HepG2 (cell line): ENCODE results near the gene GPC6. TPM values are rescaled to one million over a fixed set of nuclear protein-coding genes. Genes with fewer than 3 reads are reported as not detected.

Source experiments
- ATAC-seq: fragments of 200-7000 bp; cut with Tn5 transposase; 3 replicates; pipeline ENCODE4 v1.9.1; 2020; ENCODE audit warnings: mild to moderate bottlenecking, moderate library complexity
- BruUV-seq: library from RNA; stranded (reverse); fragments of 400-500 nt; replicated peaks from 2 replicates; lab custom pipeline; 2021; lab: Mats Ljungman, UMichigan
- CTCF ChIA-PET: fragments of 300-600 bp; formaldehyde crosslinking; extraction: SDS; loops from one replicate; lab custom pipeline; 2021; ENCODE audit warnings: low total read pairs, inconsistent platforms, low intra/inter-chr PET ratio; lab: Yijun Ruan, JAX
- POLR2A ChIA-PET: fragments of 350-600 bp; sonication (Branson Sonifier 250); formaldehyde crosslinking; loops from one replicate; lab custom pipeline; 2020; ENCODE audit warnings: antibody characterized with exemption, inconsistent platforms; lab: Yijun Ruan, JAX
- DNase-seq: peaks from one replicate; pipeline ENCODE4 v3.0.0-alpha.2; 2015; ENCODE audit warnings: low spot score
- FAIRE-seq: peaks from 3 replicates; lab custom pipeline; 2011; peaks lifted over from hg19 to GRCh38; lab: Jason Lieb, UNC
- H2AFZ ChIP-seq: one replicate; pipeline ENCODE4 v1.6.1; 2011; ENCODE audit warnings: low read length, inconsistent platforms
- H3K27ac ChIP-seq: fragments of 300-600 bp; 3 replicates; pipeline ENCODE4 v1.8.0; 2011; ENCODE audit warnings: mixed run types, mild to moderate bottlenecking, mixed read lengths, low read length, inconsistent platforms; ENCODE audit not compliant: insufficient read depth; ENCODE audit errors: extremely low read length
- H3K27me3 ChIP-seq, 2 experiments: fragments of 200-600 bp in 1 of 2; 2 replicates in 1 of 2; 3 replicates in 1 of 2; pipeline versions ENCODE4 v1.6.0 to v1.8.0; 2011; ENCODE audit warnings: low read length in 2 of 2, mild to moderate bottlenecking in 2 of 2, moderate library complexity in 2 of 2, inconsistent platforms in 1 of 2; ENCODE audit not compliant: insufficient read depth in 2 of 2, control insufficient read depth in 1 of 2
- H3K36me3 ChIP-seq, 2 experiments: fragments of 200-600 bp in 1 of 2; replicated peaks in 1 of 2; 2 replicates in 1 of 2; 3 replicates in 1 of 2; pipeline versions ENCODE4 v1.5.1 to v1.8.0; 2011; ENCODE audit warnings: low read length in 2 of 2, inconsistent platforms in 1 of 2; ENCODE audit not compliant: insufficient read depth in 2 of 2, control insufficient read depth in 1 of 2
- H3K4me1 ChIP-seq: 2 replicates; pipeline ENCODE4 v1.5.1; 2012; ENCODE audit warnings: low read length, inconsistent platforms; ENCODE audit not compliant: insufficient read depth
- H3K4me2 ChIP-seq: 2 replicates; pipeline ENCODE4 v1.6.0; 2011; ENCODE audit warnings: low read depth, low read length, inconsistent platforms
- H3K4me3 ChIP-seq, 3 experiments: fragments of 200-600 bp in 1 of 3; sonication (generic), shearing (Covaris generic) in 1 of 3; replicated peaks in 1 of 3; 2 replicates each; pipeline ENCODE4 v1.5.1; 2011 to 2016; ENCODE audit warnings: low read length in 3 of 3, inconsistent platforms in 2 of 3, low read depth in 2 of 3, mild to moderate bottlenecking in 2 of 3, control low read depth in 1 of 3, mixed read lengths in 1 of 3; ENCODE audit not compliant: insufficient read depth in 1 of 3
- H3K79me2 ChIP-seq: one replicate; pipeline ENCODE4 v1.6.1; 2011; ENCODE audit warnings: low read length, inconsistent platforms; ENCODE audit not compliant: insufficient read depth
- H3K9ac ChIP-seq: 2 replicates; pipeline ENCODE4 v1.6.0; 2011; ENCODE audit warnings: mild to moderate bottlenecking, low read depth, low read length, inconsistent platforms; ENCODE audit not compliant: insufficient read depth
- H3K9me3 ChIP-seq: 2 replicates; pipeline ENCODE4 v1.5.1; 2012; ENCODE audit warnings: mild to moderate bottlenecking, low read length
- H4K20me1 ChIP-seq: 2 replicates; pipeline ENCODE4 v1.6.0; 2011; ENCODE audit warnings: inconsistent platforms, mild to moderate bottlenecking, low read length, moderate library complexity; ENCODE audit not compliant: insufficient read depth
- GATAD1 ChIP-seq: IDR thresholded peaks from 2 replicates; pipeline ENCODE4 v1.6.1; 2016; ENCODE audit warnings: missing genetic modification reagents, missing compliant biosample characterization
- HMG20A ChIP-seq: IDR thresholded peaks from 2 replicates; pipeline ENCODE4 v1.6.1; 2016; ENCODE audit warnings: borderline replicate concordance
- HNF4A ChIP-seq: sonication (generic); formaldehyde crosslinking; IDR thresholded peaks from 2 replicates; pipeline ENCODE4 v1.4.0; 2020; ENCODE audit warnings: missing genetic modification reagents
- MED1 ChIP-seq: sonication (generic); formaldehyde crosslinking; IDR thresholded peaks from 2 replicates; pipeline ENCODE4 v1.4.0; 2020; ENCODE audit warnings: missing genetic modification reagents
- MIER3 ChIP-seq: IDR thresholded peaks from 2 replicates; pipeline ENCODE4 v1.6.1; 2016; ENCODE audit warnings: missing compliant biosample characterization, borderline replicate concordance
- NRL ChIP-seq: sonication (generic); formaldehyde crosslinking; IDR thresholded peaks from 2 replicates; pipeline ENCODE4 v1.5.0; 2020; ENCODE audit warnings: missing genetic modification reagents, mild to moderate bottlenecking, moderate library complexity, borderline replicate concordance
- ONECUT2 ChIP-seq: sonication (generic); formaldehyde crosslinking; IDR thresholded peaks from 2 replicates; pipeline ENCODE4 v1.4.0; 2020; ENCODE audit warnings: missing genetic modification reagents
- REXO4 ChIP-seq: sonication (generic); formaldehyde crosslinking; IDR thresholded peaks from 2 replicates; pipeline ENCODE4 v1.8.0; 2022; ENCODE audit warnings: missing genetic modification reagents, mild to moderate bottlenecking, borderline replicate concordance
- RFXANK ChIP-seq: IDR thresholded peaks from 2 replicates; pipeline ENCODE4 v1.6.1; 2016
- XBP1 ChIP-seq: sonication (generic); formaldehyde crosslinking; IDR thresholded peaks from 2 replicates; pipeline ENCODE4 v1.5.0; 2020; ENCODE audit warnings: missing genetic modification reagents
- ZBTB42 ChIP-seq: sonication (generic); formaldehyde crosslinking; IDR thresholded peaks from 2 replicates; pipeline ENCODE4 v1.5.0; 2020; ENCODE audit warnings: mild to moderate bottlenecking, missing genetic modification reagents
- ZNF496 ChIP-seq: sonication (generic); formaldehyde crosslinking; IDR thresholded peaks from 2 replicates; pipeline ENCODE4 v1.8.1; 2023; ENCODE audit warnings: mild to moderate bottlenecking, moderate library complexity, missing genetic modification reagents; ENCODE audit not compliant: insufficient replicate concordance
- ZNF773 ChIP-seq: sonication (generic); formaldehyde crosslinking; IDR thresholded peaks from 2 replicates; pipeline ENCODE4 v1.4.0; 2020; ENCODE audit warnings: missing genetic modification reagents, borderline replicate concordance
- ZNF839 ChIP-seq: sonication (generic); formaldehyde crosslinking; IDR thresholded peaks from 2 replicates; pipeline ENCODE4 v1.4.0; 2020; ENCODE audit warnings: missing genetic modification reagents, mild to moderate bottlenecking, borderline replicate concordance
- in situ Hi-C: cut with HindIII; loops from 2 replicates; pipeline ENCODE4 v1.10.0; 2017; ENCODE audit warnings: low pct_unique_long_range_greater_than_20kb; ENCODE audit not compliant: extremely low pct_ligation_motif_present
- intact Hi-C: fragments of 100-400 bp; cut with micrococcal nuclease; formaldehyde crosslinking; loops from one replicate; pipeline ENCODE4 v1.10.0; 2022; ENCODE audit not compliant: unreplicated experiment
- polyA plus RNA-seq, 8 experiments: library from polyadenylated mRNA; depleted of rRNA in 3 of 8; stranded (reverse) in 7 of 8; unstranded in 1 of 8; fragments of >200 nt; fragmentation: Illumina TruSeq in 4 of 8; extraction: Trizol in 4 of 8; gene quantifications; 2 replicates each; pipeline versions ENCODE4 v1.2.1 to v1.2.3, GENCODE V29; 2011 to 2016; ENCODE audit warnings: low read depth in 4 of 8, missing spikeins in 1 of 8, mixed read lengths in 1 of 8; ENCODE audit not compliant: insufficient read depth in 1 of 8
- total RNA-seq, 5 experiments: library from RNA; depleted of rRNA; stranded (reverse); fragments of >200 nt; fragmentation: Illumina TruSeq; extraction: Trizol; gene quantifications; 2 replicates each; pipeline ENCODE4 v1.2.3, GENCODE V29; 2016; ENCODE audit warnings: low read depth in 1 of 5
- TF ChIP-seq, protein P1 (sequence below): IDR thresholded peaks from 2 replicates; pipeline ENCODE4 v1.6.1; 2016; ENCODE audit warnings: control low read depth
- TF ChIP-seq, protein P2 (sequence below): sonication (generic); formaldehyde crosslinking; IDR thresholded peaks from 2 replicates; pipeline ENCODE4 v1.4.0; 2020; ENCODE audit warnings: missing genetic modification reagents
- TF ChIP-seq, protein P3 (sequence below): sonication (generic); formaldehyde crosslinking; IDR thresholded peaks from 2 replicates; pipeline ENCODE4 v1.4.0; 2020; ENCODE audit warnings: missing genetic modification reagents

The GPC6 gene
- total and polyA plus RNA-seq, 2 of the 13 experiments (the other 11 are each of a cell fraction or from before 2014, with no cell fraction given): 24.5 to 33.9 TPM

DNA sequence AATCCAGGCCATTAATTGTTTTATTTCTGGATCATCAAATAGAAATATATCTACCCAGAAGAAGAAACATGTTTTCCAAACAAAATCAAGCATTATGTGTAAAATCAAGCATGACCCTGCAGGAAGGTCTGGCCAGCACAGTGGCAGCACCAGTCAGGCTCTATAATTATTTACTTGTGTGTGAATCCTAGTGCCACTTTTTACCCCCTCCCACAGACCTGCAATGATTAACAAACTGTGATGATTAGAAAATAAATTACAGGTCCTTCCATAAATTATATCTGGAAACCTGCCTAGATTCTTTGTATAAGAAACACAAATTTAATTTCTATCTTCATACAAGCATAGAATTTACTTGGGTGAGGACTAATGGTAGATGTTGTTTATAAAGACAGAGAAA lies 186.1 kb downstream of the GPC6 start:
- H3K79me2 ChIP-seq: no peaks in the 10 kb centered on the region
- intact Hi-C loops: no loop called here
- H2AFZ ChIP-seq: no peak overlapping the region
- no peak overlapping the region for H3K9ac ChIP-seq
- no peaks in the 10 kb centered on the region for H3K36me3 ChIP-seq
- FAIRE-seq (no peak), ATAC-seq (no peak), DNase-seq (no peak)
- no peak overlapping the region for H3K4me2 ChIP-seq
- POLR2A ChIA-PET: no interaction called here
- no peaks in the 10 kb centered on the region for H4K20me1 ChIP-seq
- CTCF ChIA-PET: no interaction called here
- H3K9me3 ChIP-seq: no peaks in the 10 kb centered on the region
- no peak for TF ChIP-seq ONECUT2 (CRISPR knock-in tag)
- no peak for TF ChIP-seq HMG20A (CRISPR knock-in tag)
- TF ChIP-seq REXO4 (CRISPR knock-in tag): no peak
- no peak for TF ChIP-seq NRL
- TF ChIP-seq XBP1 (CRISPR knock-in tag): no peak
- TF ChIP-seq ZNF839: no peak
- TF ChIP-seq MIER3: no peak
- TF ChIP-seq GATAD1: no peak
- TF ChIP-seq HNF4A (CRISPR knock-in tag): no peak
- no peak for TF ChIP-seq ZBTB42 (CRISPR knock-in tag)
- TF ChIP-seq ZNF773 (CRISPR knock-in tag): no peak
- TF ChIP-seq, protein P1, sequence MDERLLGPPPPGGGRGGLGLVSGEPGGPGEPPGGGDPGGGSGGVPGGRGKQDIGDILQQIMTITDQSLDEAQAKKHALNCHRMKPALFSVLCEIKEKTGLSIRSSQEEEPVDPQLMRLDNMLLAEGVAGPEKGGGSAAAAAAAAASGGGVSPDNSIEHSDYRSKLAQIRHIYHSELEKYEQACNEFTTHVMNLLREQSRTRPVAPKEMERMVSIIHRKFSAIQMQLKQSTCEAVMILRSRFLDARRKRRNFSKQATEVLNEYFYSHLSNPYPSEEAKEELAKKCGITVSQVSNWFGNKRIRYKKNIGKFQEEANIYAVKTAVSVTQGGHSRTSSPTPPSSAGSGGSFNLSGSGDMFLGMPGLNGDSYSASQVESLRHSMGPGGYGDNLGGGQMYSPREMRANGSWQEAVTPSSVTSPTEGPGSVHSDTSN (CRISPR knock-in tag): no peak
- TF ChIP-seq, protein P2, sequence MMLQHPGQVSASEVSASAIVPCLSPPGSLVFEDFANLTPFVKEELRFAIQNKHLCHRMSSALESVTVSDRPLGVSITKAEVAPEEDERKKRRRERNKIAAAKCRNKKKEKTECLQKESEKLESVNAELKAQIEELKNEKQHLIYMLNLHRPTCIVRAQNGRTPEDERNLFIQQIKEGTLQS (CRISPR knock-in tag): no peak
- no peak for TF ChIP-seq MED1
- TF ChIP-seq ZNF496: no peak
- TF ChIP-seq, protein P3, sequence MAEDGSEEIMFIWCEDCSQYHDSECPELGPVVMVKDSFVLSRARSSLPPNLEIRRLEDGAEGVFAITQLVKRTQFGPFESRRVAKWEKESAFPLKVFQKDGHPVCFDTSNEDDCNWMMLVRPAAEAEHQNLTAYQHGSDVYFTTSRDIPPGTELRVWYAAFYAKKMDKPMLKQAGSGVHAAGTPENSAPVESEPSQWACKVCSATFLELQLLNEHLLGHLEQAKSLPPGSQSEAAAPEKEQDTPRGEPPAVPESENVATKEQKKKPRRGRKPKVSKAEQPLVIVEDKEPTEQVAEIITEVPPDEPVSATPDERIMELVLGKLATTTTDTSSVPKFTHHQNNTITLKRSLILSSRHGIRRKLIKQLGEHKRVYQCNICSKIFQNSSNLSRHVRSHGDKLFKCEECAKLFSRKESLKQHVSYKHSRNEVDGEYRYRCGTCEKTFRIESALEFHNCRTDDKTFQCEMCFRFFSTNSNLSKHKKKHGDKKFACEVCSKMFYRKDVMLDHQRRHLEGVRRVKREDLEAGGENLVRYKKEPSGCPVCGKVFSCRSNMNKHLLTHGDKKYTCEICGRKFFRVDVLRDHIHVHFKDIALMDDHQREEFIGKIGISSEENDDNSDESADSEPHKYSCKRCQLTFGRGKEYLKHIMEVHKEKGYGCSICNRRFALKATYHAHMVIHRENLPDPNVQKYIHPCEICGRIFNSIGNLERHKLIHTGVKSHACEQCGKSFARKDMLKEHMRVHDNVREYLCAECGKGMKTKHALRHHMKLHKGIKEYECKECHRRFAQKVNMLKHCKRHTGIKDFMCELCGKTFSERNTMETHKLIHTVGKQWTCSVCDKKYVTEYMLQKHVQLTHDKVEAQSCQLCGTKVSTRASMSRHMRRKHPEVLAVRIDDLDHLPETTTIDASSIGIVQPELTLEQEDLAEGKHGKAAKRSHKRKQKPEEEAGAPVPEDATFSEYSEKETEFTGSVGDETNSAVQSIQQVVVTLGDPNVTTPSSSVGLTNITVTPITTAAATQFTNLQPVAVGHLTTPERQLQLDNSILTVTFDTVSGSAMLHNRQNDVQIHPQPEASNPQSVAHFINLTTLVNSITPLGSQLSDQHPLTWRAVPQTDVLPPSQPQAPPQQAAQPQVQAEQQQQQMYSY (CRISPR knock-in tag): no peak
- TF ChIP-seq RFXANK (CRISPR knock-in tag): no peak
- no peaks in the 10 kb centered on the region for H3K4me1 ChIP-seq
- H3K27me3 ChIP-seq: no peaks in the 10 kb centered on the region
- no peak overlapping the region for H3K27ac ChIP-seq
- no peak overlapping the region for H3K4me3 ChIP-seq
- no TSS peak for BruUV-seq
- in situ Hi-C loops: no loop called here
